Fibroblast of skin of right quadriceps (primary cell): ENCODE results near the gene MAD1L1.
"Not testable (repeated sequence)": the region's sequence is repeated elsewhere in the genome, so short reads cannot be mapped to it uniquely, and the experiment has no call there.

Experiments used
- DNase-seq: peaks from one replicate; pipeline ENCODE4 v3.0.0-alpha.2; 2013

Gene MAD1L1

GRCh38 chr7:1840744-1841143 is 392.0 kb downstream of the MAD1L1 start:
- not testable (repeated sequence) for DNase-seq

DNA sequence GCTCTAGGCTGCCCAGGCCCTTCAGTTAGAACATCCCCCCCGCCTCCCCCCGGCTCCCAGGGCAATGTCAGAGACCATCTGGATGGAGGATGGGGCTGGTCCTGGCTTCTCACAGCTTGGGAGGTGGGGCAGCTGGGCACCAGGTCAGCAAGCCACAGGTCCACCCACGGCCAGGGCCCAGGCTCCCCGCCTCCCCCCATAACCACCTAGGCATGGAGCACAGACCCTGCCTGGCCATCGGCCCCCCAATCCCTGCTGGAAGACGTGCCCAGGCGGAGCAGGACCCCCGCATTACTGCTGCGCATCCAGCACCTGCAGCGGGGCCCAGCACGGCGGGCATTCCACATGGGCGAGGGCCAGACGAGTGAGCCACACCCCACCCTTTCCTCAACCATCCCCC is 393.0 kb downstream of the MAD1L1 start:
- no peak for DNase-seq

DNA sequence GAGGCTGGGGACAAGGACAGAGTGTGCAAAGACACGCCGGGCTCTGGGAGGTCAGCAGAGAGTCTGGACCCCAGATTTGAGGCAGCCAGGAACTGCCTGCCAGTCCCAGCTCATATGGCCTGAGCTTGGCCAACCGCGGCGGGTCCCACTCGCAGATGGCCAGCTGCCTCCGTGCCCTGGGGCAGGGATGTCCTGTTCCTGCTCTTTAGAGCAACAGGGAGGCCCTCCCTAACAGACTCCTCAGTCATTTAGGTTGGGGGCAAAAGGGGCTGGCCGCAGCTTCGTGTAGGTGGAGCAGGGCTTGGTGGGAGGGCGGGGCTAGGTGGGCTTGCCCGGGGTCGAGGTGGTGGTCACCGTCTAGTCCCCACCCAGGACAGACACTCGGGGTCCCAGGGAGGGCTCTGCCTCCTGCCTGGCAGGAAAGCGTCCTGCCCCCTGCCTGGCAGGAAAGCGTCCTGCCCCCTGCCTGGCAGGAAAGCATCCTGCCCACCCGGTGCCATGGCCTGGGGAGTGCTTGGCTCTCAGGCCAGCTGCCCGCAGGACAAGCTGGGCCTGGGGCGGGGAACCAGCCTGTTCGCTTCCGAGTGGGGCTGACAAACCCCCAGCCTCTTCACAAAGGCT is 393.7 kb downstream of the MAD1L1 start:
- not testable (repeated sequence) for DNase-seq

DNA sequence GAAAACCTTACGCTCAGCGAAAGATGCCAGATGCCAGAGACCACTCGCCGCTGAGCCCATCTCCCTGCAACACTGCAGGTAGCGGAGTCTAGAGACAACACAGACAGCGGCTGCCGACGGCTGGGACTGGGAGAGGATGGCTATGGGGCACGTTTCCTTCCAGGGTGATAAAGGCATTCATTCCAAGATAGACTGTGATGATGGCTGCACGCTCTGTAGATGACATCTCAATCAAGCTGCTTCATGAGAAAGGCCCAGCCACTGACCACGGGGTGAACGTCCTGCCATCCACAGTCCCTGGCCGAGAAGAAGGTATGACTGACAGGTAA is 394.2 kb downstream of the MAD1L1 start:
- DNase-seq: not testable (repeated sequence)

DNA sequence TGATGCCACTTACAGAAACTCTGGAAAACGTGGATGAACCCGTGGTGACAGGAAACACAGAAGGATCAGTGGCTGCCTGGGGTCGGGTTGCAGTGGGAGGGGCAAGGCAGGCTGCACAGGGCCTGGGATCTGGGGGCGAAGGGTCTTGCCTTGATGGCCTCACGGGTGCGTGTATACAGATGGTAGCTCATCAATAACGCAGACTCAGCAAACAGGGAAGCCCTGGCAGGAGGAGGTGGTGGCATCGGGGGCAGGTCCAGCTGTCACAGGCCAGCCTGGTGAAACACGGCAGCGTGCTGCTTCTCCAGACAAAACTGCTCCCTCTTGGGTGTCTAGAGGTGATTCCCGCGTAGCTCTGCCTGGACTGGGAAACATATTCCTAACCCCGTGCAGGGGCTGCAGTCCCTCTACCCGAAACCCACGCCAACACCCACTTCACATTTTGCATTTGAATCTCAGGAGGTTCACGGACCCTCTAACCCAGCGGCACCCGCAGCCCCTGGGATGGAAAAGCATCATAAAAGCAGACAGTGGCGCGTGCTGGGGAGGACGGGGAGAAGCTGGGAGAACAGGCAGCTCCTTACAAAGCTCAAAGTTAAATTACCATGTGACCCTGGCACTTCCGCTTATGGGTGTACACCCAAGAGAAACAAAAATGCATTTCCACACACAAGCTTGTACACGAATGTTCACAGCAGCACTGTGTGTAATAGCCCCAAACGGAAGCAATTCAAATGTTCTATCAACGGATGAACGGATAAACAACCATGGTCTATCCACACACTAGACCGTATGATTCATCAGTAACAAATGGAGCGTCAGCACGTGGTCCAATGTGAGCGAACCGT is 394.8 kb downstream of the MAD1L1 start:
- not testable (repeated sequence) for DNase-seq

GRCh38 chr7:1831933-1832535 is 400.7 kb downstream of the MAD1L1 start:
- DNase-seq: not testable (repeated sequence)

GRCh38 chr7:1831471-1831870 is 401.3 kb downstream of the MAD1L1 start:
- DNase-seq: not testable (repeated sequence)

DNA sequence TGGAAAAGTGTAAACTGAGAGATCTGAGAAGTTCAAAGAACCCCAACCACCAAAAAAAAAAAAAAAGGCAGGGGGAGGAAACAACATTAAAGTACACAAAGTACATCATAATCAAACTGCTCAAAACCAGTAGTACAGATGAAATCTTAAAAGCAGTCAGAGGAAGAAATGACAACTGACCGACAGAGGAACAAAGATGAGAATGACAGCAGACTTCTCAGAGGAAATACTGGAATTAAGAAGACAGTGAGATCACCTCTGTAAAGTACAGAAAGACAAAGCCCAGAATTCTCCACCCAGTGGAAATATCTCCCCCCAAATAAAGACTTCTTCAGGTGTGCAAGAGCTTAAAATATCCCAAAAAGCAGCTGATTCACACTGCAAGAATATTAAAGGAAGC is 403.1 kb downstream of the MAD1L1 start:
- DNase-seq: not testable (repeated sequence)

- no peak for DNase-seq
Measured at GRCh38 chr7:1829111-1829510, 403.6 kb downstream of the MAD1L1 start.

- not testable (repeated sequence) for DNase-seq
Measured at GRCh38 chr7:1828170-1828569, 404.6 kb downstream of the MAD1L1 start.

DNA sequence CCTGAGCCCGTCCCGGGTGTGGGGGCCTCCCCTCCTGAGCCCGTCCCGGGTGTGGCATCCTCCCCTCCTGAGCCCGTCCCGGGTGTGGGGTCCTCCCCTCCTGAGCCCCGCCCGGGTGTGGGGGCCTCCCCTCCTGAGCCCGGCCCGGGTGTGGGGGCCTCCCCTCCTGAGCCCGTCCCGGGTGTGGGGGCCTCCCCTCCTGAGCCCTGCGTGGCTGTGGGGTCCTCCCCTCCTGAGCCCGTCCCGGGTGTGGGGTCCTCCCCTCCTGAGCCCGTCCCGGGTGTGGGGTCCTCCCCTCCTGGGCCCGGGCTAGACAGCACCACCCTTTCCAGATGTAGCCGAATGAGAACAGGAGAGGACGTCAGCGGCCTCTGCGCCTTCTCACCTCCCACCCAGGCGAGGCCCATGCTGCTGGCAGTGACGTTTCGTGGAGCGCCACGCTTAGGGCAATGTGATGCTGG is 405.2 kb downstream of the MAD1L1 start:
- not testable (repeated sequence) for DNase-seq

- not testable (repeated sequence) for DNase-seq
Measured at GRCh38 chr7:1826931-1827330, 405.8 kb downstream of the MAD1L1 start.

- no peak for DNase-seq
Measured at GRCh38 chr7:1825897-1826741, 406.6 kb downstream of the MAD1L1 start.

DNA sequence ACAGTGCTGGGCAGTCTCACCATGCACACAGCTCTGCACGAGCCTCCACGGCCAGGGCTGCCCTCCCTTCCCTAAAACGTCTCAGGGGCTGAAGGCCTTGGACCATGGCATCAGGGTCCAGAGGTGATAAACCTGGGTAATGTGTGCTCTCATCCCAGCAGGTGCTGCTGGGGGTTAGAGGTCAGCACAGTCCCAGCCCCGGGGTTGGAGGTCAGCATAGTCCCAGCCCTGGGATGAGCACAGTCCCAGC is 407.2 kb downstream of the MAD1L1 start:
- not testable (repeated sequence) for DNase-seq

DNA sequence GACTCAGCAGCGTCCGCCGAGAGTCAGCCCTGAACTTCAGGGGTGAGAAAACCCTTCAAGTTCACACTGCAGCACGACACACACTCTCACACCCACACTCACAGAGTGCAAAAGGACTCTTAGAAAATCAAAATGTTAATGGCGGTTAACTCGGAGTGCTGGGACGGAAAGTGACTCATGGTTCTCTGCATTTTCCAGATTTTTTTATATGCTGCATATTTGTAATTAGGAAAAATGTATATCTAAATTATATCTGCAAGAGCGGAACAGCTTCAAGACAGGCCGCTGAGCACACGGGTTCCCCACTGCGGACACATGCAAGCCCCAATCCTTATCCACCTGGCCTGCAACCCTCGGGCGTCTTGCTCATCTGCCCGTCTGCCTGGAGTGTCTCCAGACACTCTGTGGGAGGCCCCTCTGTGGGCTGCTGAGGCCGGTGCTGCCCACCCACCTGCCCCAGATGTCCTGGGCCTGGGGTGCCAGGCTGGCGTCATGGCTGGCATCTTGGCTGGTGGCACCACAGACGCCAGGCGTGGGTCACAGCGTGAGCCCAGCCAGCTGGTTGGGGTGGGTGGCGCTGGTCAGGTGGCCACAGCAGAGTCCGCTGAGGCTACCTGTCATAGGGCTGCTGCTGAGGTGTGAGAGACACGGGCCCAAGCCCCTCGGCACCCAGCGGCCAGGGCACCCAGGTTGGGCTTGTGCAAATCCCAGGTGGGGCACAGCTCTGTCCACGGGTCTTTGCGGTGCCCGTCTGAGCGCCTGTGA is 407.7 kb downstream of the MAD1L1 start:
- DNase-seq: peak; percentile 34

DNA sequence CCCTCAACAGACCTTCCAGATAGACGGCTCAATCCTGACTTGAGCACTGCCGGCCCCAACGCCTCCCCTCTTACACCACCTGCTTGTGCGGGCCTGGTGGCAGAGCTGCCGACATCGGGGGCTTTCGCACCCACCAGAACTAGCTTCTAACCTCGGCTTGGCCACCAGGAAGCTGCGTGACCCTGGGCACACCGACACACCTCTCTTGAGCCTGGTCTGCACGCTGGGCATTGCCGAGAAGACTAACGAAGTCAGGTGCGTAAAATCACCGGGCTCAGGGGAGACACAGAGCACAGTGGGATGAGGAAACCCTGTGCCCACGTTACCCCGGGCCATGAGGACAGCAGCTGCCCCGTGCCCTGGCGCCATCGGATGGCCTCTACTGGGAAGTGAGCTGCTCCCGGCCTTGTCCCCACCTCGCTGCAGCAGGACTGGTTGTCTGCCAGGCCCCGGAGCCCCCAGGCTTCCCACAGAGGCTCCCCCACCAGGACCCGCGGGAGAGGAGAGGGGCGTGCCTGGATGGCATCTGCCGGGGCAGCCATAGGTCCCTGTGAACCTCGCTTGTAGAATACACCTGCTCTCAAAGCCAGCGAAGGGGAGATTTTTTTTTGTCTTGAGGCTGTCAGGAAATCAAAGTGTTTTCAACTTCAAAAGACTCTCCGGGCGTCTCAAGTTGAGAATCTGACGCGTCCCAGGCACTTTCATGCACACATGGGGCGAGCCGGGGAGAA is 408.4 kb downstream of the MAD1L1 start:
- not testable (repeated sequence) for DNase-seq

- DNase-seq: no peak
Measured at GRCh38 chr7:1823376-1824150, 409.2 kb downstream of the MAD1L1 start.

- no peak for DNase-seq
Measured at GRCh38 chr7:1819259-1819841, 413.4 kb downstream of the MAD1L1 start.

GRCh38 chr7:1818575-1819258 is 414.0 kb downstream of the MAD1L1 start:
- DNase-seq: no peak
